ENCODE results near the gene GRIN2C.

- no peak for TF ChIP-seq EZH2 (IDR thresholded peaks at IDR 0.05)
- TF ChIP-seq POLR2AphosphoS5 (IDR thresholded peaks at IDR 0.05; ENCODE audit: borderline replicate concordance, low read depth, low read length), result no peak
Measured at GRCh38 chr17:74843352-74843627, 16.4 kb downstream of the GRIN2C start.

Measured in SK-N-MC (cell line).